AG04449 (cell line): ENCODE results near the gene ITPR1.

ENCODE experiments used
- CTCF ChIA-PET: fragments of 350-600 bp; formaldehyde crosslinking; extraction: SDS; loops from one replicate; lab custom pipeline; 2021; ENCODE audit warnings: antibody characterized with exemption; lab: Yijun Ruan, JAX
- POLR2A ChIA-PET: fragments of 400-600, 350-600 bp; formaldehyde crosslinking; extraction: SDS; loops from one replicate; lab custom pipeline; 2020; ENCODE audit warnings: antibody characterized with exemption, inconsistent platforms; lab: Yijun Ruan, JAX
- DNase-seq: peaks from one replicate; pipeline ENCODE4 v3.0.0-alpha.2; 2010; ENCODE audit warnings: low read depth, low spot score
- H3K4me3 ChIP-seq: 2 replicates; pipeline ENCODE4 v1.5.1; 2011; ENCODE audit warnings: low read depth, mild to moderate bottlenecking, control low read depth, low read length
- TF ChIP-seq, protein P1 (sequence below): IDR thresholded peaks from one replicate; pipeline ENCODE4 v1.5.1; 2011; ENCODE audit warnings: mild to moderate bottlenecking, moderate library complexity, low read length, control low read depth, inconsistent platforms; ENCODE audit not compliant: insufficient read depth; ENCODE audit errors: missing control alignments

ITPR1 gene

GRCh38 chr3:4690277-4690676 is 197.1 kb downstream of the ITPR1 start:
- TF ChIP-seq, protein P1, sequence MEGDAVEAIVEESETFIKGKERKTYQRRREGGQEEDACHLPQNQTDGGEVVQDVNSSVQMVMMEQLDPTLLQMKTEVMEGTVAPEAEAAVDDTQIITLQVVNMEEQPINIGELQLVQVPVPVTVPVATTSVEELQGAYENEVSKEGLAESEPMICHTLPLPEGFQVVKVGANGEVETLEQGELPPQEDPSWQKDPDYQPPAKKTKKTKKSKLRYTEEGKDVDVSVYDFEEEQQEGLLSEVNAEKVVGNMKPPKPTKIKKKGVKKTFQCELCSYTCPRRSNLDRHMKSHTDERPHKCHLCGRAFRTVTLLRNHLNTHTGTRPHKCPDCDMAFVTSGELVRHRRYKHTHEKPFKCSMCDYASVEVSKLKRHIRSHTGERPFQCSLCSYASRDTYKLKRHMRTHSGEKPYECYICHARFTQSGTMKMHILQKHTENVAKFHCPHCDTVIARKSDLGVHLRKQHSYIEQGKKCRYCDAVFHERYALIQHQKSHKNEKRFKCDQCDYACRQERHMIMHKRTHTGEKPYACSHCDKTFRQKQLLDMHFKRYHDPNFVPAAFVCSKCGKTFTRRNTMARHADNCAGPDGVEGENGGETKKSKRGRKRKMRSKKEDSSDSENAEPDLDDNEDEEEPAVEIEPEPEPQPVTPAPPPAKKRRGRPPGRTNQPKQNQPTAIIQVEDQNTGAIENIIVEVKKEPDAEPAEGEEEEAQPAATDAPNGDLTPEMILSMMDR = no peak
- no peak for DNase-seq
- no peak overlapping the region for H3K4me3 ChIP-seq
- CTCF ChIA-PET = interaction anchor here (1.2 to 3.9 kb wide), 2 partner anchors 21 to 23 kb away, joined by 3 to 20 read pairs; no protein-coding TSS in a partner anchor
- POLR2A ChIA-PET = interaction anchor here (0.6 kb wide), 1 partner anchor 153 kb away, joined by 3 read pairs; no protein-coding TSS in a partner anchor

DNA sequence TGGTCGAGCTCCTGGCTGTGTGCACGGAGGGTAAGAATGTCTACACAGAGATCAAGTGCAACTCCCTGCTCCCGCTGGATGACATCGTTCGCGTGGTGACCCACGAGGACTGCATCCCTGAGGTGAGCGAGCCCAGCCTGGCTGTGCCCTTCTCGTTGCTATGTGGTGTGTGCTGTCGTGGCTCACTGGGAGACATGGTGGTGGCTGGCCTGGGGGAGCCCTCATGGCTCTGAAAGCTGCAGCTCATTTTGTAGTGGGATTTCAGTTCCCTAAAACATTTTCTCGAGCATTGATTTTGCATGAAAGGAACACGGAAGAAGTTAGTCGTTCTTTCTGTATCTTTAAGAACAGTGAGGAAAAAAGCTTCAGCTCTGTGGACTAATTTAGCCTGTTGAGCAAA is 200.5 kb downstream of the ITPR1 start:
- POLR2A ChIA-PET = no interaction called here
- TF ChIP-seq, protein P1 = no peak
- CTCF ChIA-PET = interaction anchor here (1.0 to 3.9 kb wide), 4 partner anchors 16 to 365 kb away, joined by 3 to 20 read pairs (median 4); no protein-coding TSS in a partner anchor
- no peak overlapping the region for H3K4me3 ChIP-seq
- no peak for DNase-seq

GRCh38 chr3:4695846-4696245 is 202.7 kb downstream of the ITPR1 start:
- ChIA-PET POLR2A (no interaction called here), CTCF (interaction anchor here (0.6 to 0.9 kb wide), 2 partner anchors 10 to 16 kb away, joined by 3 to 4 read pairs; no protein-coding TSS in a partner anchor)
- H3K4me3 ChIP-seq = no peak overlapping the region
- no peak for DNase-seq
- TF ChIP-seq, protein P1 = no peak

GRCh38 chr3:4696266-4696665 is 203.1 kb downstream of the ITPR1 start:
- ChIA-PET CTCF (interaction anchor here (0.6 kb wide), 1 partner anchor 16 kb away, joined by 3 read pairs; no protein-coding TSS in a partner anchor), POLR2A (no interaction called here)
- DNase-seq = no peak
- TF ChIP-seq, protein P1 = no peak
- no peak overlapping the region for H3K4me3 ChIP-seq

- TF ChIP-seq, protein P1 = no peak
- DNase-seq = no peak
- ChIA-PET POLR2A (no interaction called here), CTCF (no interaction called here)
- H3K4me3 ChIP-seq = no peak overlapping the region
These were observed 205.1 kb downstream of the ITPR1 start for GRCh38 chr3:4698125-4698821.

GRCh38 chr3:4703054-4703480 is 209.9 kb downstream of the ITPR1 start:
- ChIA-PET POLR2A (no interaction called here), CTCF (interaction anchor here (4.6 kb wide), 1 partner anchor 8 kb away, joined by 28 read pairs; no protein-coding TSS in a partner anchor)
- TF ChIP-seq, protein P1 = no peak
- no peak overlapping the region for H3K4me3 ChIP-seq
- no peak for DNase-seq
